ENCODE results near the gene AGAP1.

AGAP1 gene

GRCh38 chr2:235492850-235493344 lies 946 bp upstream of the AGAP1 start:
- Histone ChIP-seq H3K4me3 (ENCODE audit: low read length) (peak overlapping the region; percentile 87), H3K9ac (ENCODE audit: low read depth, low read length) (peak overlapping the region; percentile 86), H3K4me2 (ENCODE audit: low read length) (peak overlapping the region; percentile 85), H3K9me3 (replicated peaks; ENCODE audit: low read length) (no peaks in the 10 kb centered on the region), H3K27me3 (ENCODE audit: control insufficient read depth, insufficient read depth, low read length) (no peaks in the 10 kb centered on the region), H3K36me3 (ENCODE audit: insufficient read depth, low read length) (no peaks in the 10 kb centered on the region), H3K4me1 (ENCODE audit: control insufficient read depth, insufficient read depth, low read length) (peaks cover 24% of the 10 kb centered on the region)

- no peaks in the 10 kb centered on the region for H3K36me3 ChIP-seq (ENCODE audit: insufficient read depth, low read length)
- H3K4me1 ChIP-seq (ENCODE audit: control insufficient read depth, insufficient read depth, low read length), result peaks cover 24% of the 10 kb centered on the region
- no peaks in the 10 kb centered on the region for H3K9me3 ChIP-seq (replicated peaks; ENCODE audit: low read length)
- peak overlapping the region; percentile 86 for H3K9ac ChIP-seq (ENCODE audit: low read depth, low read length)
- H3K4me2 ChIP-seq (ENCODE audit: low read length), result peak overlapping the region; percentile 85
- no peaks in the 10 kb centered on the region for H3K27me3 ChIP-seq (ENCODE audit: control insufficient read depth, insufficient read depth, low read length)
- peak overlapping the region; percentile 87 for H3K4me3 ChIP-seq (ENCODE audit: low read length)
Observed at GRCh38 chr2:235493402-235493774, 455 bp upstream of the AGAP1 start.

DNA sequence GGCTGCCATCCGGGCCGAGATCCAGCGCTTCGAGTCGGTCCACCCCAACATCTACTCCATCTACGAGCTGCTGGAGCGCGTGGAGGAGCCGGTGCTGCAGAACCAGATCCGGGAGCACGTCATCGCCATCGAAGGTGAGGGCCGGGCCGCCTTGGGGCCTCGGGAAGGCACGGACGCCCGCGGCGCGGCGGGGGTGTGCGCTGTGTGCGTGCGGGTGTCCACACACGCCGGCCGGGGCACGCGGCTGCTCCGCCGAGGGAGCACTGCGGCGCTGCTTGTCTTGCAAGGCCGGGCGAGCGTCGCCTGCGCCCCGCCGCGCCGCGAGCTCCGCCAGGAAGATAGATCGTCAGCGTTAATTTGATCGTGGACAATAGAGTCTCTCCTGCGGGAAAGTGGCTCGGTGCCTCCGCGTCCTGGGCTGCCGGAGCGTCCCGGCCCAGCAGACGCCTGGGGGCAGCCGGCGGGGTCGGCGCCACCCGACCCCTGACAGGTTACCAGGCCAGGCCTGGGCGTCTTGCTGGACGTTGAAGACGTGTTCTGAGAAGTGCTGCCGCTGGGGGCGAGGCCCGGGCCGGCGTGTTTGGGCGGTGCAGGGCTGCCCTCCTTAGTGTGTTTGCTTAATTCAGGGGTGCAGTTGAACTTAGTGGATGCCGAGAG lies 1.0 kb downstream of the AGAP1 start:
- peak overlapping the region; percentile 87 for H3K4me3 ChIP-seq (ENCODE audit: low read length)
- no peaks in the 10 kb centered on the region for H3K27me3 ChIP-seq (ENCODE audit: control insufficient read depth, insufficient read depth, low read length)
- H3K9ac ChIP-seq (ENCODE audit: low read depth, low read length), result peak overlapping the region; percentile 83

GRCh38 chr2:235495373-235496238 lies 1.8 kb downstream of the AGAP1 start:
- Histone ChIP-seq H3K4me2 (ENCODE audit: low read length) (peak overlapping the region; percentile 98), H3K9ac (ENCODE audit: low read depth, low read length) (peak overlapping the region; percentile 83), H3K4me3 (ENCODE audit: low read length) (peak overlapping the region; percentile 87), H3K9me3 (replicated peaks; ENCODE audit: low read length) (no peaks in the 10 kb centered on the region), H3K27me3 (ENCODE audit: control insufficient read depth, insufficient read depth, low read length) (no peaks in the 10 kb centered on the region), H3K4me1 (ENCODE audit: control insufficient read depth, insufficient read depth, low read length) (peaks cover 26% of the 10 kb centered on the region), H3K36me3 (ENCODE audit: insufficient read depth, low read length) (no peaks in the 10 kb centered on the region)

More for the DNA sequence above, 1.0 kb downstream of the AGAP1 start:
- H3K4me2 ChIP-seq (ENCODE audit: low read length), result peak overlapping the region; percentile 98
- H3K9me3 ChIP-seq (replicated peaks; ENCODE audit: low read length), result no peaks in the 10 kb centered on the region
- H3K4me1 ChIP-seq (ENCODE audit: control insufficient read depth, insufficient read depth, low read length), result peaks cover 24% of the 10 kb centered on the region
- no peaks in the 10 kb centered on the region for H3K36me3 ChIP-seq (ENCODE audit: insufficient read depth, low read length)

GRCh38 chr2:235496239-235496621 lies 2.4 kb downstream of the AGAP1 start:
- Histone ChIP-seq H3K4me1 (ENCODE audit: control insufficient read depth, insufficient read depth, low read length) (peaks cover 32% of the 10 kb centered on the region), H3K9ac (ENCODE audit: low read depth, low read length) (no peak overlapping the region), H3K36me3 (ENCODE audit: insufficient read depth, low read length) (no peaks in the 10 kb centered on the region), H3K27me3 (ENCODE audit: control insufficient read depth, insufficient read depth, low read length) (no peaks in the 10 kb centered on the region), H3K4me2 (ENCODE audit: low read length) (peak overlapping the region; percentile 98), H3K9me3 (replicated peaks; ENCODE audit: low read length) (no peaks in the 10 kb centered on the region), H3K4me3 (ENCODE audit: low read length) (peak overlapping the region; percentile 87)

- H3K9ac ChIP-seq (ENCODE audit: low read depth, low read length), result no peak overlapping the region
- no peaks in the 10 kb centered on the region for H3K36me3 ChIP-seq (ENCODE audit: insufficient read depth, low read length)
- H3K4me1 ChIP-seq (ENCODE audit: control insufficient read depth, insufficient read depth, low read length), result peaks cover 40% of the 10 kb centered on the region
- H3K9me3 ChIP-seq (replicated peaks; ENCODE audit: low read length), result no peaks in the 10 kb centered on the region
- no peak overlapping the region for H3K4me2 ChIP-seq (ENCODE audit: low read length)
- H3K27me3 ChIP-seq (ENCODE audit: control insufficient read depth, insufficient read depth, low read length), result no peaks in the 10 kb centered on the region
- H3K4me3 ChIP-seq (ENCODE audit: low read length), result no peak overlapping the region
Observed at GRCh38 chr2:235497096-235497495, 3.3 kb downstream of the AGAP1 start.

DNA sequence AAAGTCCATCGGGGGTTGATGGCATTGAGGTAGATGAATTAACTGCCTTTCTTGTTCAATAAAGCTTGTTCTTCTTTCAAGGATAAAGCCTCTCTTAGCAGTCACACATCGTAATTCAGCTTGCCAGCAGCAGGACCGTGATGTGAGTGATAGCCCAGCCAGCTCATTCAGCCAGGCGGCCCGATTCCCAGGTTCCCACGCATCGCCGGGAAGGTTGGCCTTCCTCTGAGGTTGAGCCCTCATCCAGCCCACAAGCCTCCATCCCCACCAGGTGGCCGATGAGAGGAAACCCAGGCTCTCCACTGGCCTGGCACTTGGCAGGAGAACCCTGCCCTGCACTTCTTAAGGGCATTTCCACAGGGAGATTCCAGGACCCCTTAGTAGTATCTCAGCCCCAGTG lies 4.7 kb downstream of the AGAP1 start:
- H3K9me3 ChIP-seq (replicated peaks; ENCODE audit: low read length), result no peaks in the 10 kb centered on the region
- no peaks in the 10 kb centered on the region for H3K36me3 ChIP-seq (ENCODE audit: insufficient read depth, low read length)
- H3K27me3 ChIP-seq (ENCODE audit: control insufficient read depth, insufficient read depth, low read length), result no peaks in the 10 kb centered on the region

DNA sequence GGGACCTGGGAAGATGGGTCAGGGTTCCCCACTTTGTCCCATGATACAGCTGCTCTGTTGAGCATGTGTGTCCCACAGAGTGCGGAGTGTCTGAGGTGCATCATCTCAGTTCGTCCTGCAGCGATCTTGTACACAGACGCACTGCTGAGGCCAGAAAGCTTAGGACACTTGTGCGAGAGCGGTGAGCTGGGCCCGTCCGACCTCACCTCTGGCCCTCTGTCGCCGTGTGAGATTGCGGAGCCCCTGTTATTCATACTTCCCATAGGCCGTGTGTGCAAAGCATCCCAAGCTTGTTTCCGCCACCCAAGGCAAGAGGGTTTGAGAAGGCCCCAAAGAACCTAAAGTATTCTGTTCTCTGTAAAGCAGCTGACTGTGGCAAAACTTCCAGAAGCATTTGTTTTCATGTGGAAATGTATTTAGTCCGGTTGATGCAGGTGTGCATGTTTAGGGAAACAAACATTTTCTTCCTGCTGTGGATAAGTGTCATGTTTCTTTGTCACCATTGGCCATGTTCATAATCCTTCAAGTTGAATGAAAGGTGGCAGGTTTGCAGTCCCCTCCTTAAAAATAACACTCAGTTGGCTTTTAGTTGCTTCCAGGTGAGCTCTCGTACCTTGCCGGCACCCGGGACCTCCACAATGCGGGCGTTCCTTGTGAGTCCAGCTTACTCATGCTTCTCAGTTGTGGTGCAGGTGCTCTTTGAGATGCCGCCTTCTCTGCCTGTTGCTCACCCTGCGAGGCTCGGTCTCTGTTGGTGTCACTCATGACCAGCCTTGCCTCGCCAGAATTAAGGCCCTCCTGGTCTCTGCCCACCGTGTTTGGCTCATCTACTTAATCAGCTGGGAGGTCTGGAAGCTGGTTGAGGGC lies 5.3 kb downstream of the AGAP1 start:
- Histone ChIP-seq H3K4me1 (ENCODE audit: control insufficient read depth, insufficient read depth, low read length) (peaks cover 34% of the 10 kb centered on the region), H3K27me3 (ENCODE audit: control insufficient read depth, insufficient read depth, low read length) (no peaks in the 10 kb centered on the region), H3K4me3 (ENCODE audit: low read length) (no peak overlapping the region), H3K36me3 (ENCODE audit: insufficient read depth, low read length) (no peaks in the 10 kb centered on the region), H3K9me3 (replicated peaks; ENCODE audit: low read length) (no peaks in the 10 kb centered on the region), H3K9ac (ENCODE audit: low read depth, low read length) (no peak overlapping the region), H3K4me2 (ENCODE audit: low read length) (no peak overlapping the region)

More for the DNA sequence above, 4.7 kb downstream of the AGAP1 start:
- no peak overlapping the region for H3K9ac ChIP-seq (ENCODE audit: low read depth, low read length)
- H3K4me3 ChIP-seq (ENCODE audit: low read length), result no peak overlapping the region
- no peak overlapping the region for H3K4me2 ChIP-seq (ENCODE audit: low read length)
- peaks cover 34% of the 10 kb centered on the region for H3K4me1 ChIP-seq (ENCODE audit: control insufficient read depth, insufficient read depth, low read length)

DNA sequence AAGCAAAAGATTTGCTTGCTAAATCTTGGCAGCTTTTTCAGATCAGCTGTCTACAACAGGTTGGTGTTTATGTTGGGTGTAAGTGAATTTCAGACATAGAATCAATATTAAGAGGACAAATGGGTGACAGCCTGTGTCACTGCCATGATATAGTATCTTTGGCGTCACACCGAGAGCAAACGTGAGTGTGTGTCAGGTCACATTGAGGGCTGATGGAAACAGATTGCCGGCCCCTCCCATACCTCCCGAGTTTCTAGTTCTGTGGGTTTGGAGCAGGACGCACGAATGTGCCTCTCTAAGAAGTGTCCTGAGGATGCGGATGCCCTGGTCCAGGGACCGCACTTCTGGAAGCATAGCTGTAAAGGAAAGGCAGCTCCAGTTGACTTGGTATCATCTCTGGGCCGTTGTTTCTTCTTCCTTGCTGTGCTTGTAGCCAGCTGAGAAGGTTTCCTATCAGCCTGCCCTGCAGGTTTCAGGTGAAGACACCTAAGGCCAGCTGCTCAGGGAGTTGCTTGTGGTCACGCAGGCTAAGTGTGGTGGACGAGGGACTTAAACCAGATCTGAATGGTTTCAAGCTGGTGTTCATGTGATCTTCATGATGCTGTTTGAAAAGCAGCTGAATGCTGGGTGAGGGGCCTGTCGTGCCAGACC lies 6.4 kb downstream of the AGAP1 start:
- Histone ChIP-seq H3K4me2 (ENCODE audit: low read length) (no peak overlapping the region), H3K4me1 (ENCODE audit: control insufficient read depth, insufficient read depth, low read length) (peaks cover 29% of the 10 kb centered on the region), H3K27me3 (ENCODE audit: control insufficient read depth, insufficient read depth, low read length) (no peaks in the 10 kb centered on the region)

DNA sequence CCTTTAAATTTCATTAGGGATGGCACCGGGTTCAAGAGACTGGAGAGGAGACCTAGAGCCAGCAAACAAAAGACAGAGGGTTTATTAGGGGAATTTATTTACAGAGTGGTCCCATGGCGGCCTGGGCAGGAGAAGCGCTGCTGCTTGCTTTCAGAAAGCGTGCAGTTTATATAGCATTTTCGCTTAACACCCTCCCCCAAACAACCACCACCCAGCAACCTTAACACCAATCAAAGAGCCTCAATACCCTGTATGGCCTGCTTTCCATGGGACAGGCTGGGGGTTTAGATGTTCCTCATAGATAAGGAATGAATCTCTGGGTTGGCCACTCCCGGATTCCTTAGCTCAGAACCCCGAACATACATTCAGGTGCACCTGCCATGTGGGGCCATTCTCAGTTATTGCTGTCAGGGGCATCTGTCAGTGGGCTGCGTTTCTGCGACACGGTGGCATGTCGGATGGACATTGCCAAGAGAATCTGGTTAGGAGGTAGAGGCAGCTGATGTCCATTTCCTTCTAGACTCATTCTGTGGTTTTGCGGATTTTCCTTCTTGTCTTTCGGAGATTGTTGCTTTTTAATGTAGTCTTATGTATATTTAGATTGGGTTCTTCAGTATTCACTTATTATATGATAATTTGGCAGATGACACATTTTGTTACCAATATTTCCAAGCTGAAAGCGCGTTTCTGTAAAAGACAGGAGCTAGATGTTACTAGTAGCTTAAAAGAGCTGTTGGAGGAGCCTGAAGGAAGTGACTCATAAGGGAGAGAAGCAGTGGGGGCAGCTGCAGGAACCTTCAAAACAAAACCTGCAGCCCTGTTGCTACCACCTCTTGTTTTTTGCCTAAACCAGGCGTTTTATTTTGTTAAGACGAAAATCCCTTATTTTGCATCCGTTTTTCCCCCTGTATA lies 7.2 kb downstream of the AGAP1 start:
- Histone ChIP-seq H3K9ac (ENCODE audit: low read depth, low read length) (no peak overlapping the region), H3K4me1 (ENCODE audit: control insufficient read depth, insufficient read depth, low read length) (peaks cover 21% of the 10 kb centered on the region), H3K9me3 (replicated peaks; ENCODE audit: low read length) (no peaks in the 10 kb centered on the region), H3K4me3 (ENCODE audit: low read length) (no peak overlapping the region), H3K36me3 (ENCODE audit: insufficient read depth, low read length) (no peaks in the 10 kb centered on the region), H3K4me2 (ENCODE audit: low read length) (peak overlapping the region; percentile 56), H3K27me3 (ENCODE audit: control insufficient read depth, insufficient read depth, low read length) (no peaks in the 10 kb centered on the region)

More for the DNA sequence above, 6.4 kb downstream of the AGAP1 start:
- Histone ChIP-seq H3K36me3 (ENCODE audit: insufficient read depth, low read length) (no peaks in the 10 kb centered on the region), H3K4me3 (ENCODE audit: low read length) (no peak overlapping the region), H3K9me3 (replicated peaks; ENCODE audit: low read length) (no peaks in the 10 kb centered on the region), H3K9ac (ENCODE audit: low read depth, low read length) (no peak overlapping the region)
